Left ventricle myocardium superior (tissue), 1 donor: ENCODE results near the gene PRAMEF5. TPM values are rescaled to one million over a fixed set of nuclear protein-coding genes. Genes with fewer than 3 reads are reported as not detected.
"Not testable (repeated sequence)": the region's sequence is repeated elsewhere in the genome, so short reads cannot be mapped to it uniquely, and the experiment has no call there.

Source experiments
- ATAC-seq: fragments of 200-7000 bp; cut with Tn5 transposase; one replicate; pipeline ENCODE4 v1.9.1; 2020; ENCODE audit warnings: mild to moderate bottlenecking, moderate library complexity
- DNase-seq: peaks from one replicate; pipeline ENCODE4 v3.0.0-alpha.2; 2020
- intact Hi-C: fragments of 100-400 bp; cut with micrococcal nuclease; formaldehyde crosslinking; loops from one replicate; pipeline ENCODE4 v1.11.0; 2022
- total RNA-seq: library from RNA; stranded (reverse); fragmentation: NEBNext Ultra II Directional; extraction: Animal tissue kit (Norgen Biotek cat#: 25700); gene quantifications from one replicate; pipeline ENCODE4 v1.2.1, GENCODE V29; 2021
- donor health status: DM: no; HTN: yes; CAD: no; lungs with severe emphysema.

The PRAMEF5 gene
- total RNA-seq, 1 donor from 2014 or later, result not detected

DNA sequence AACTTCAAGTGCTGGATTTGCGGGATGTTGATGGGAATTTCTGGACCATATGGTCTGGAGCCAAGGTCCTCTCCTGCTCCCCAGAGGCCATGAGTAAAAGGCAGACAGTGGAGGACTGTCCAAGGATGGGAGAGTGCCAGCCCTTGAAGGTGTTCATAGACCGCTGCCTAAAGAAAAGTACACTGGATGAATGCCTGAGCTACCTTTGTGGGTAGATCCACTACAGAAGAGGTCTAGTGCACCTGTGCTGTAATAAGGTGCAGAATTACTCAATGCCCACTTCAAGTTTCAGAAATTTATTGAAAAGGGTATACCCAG, 7.5 kb upstream of the PRAMEF5 start:
- intact Hi-C loops, DNase-seq, ATAC-seq: not testable (repeated sequence)

DNA sequence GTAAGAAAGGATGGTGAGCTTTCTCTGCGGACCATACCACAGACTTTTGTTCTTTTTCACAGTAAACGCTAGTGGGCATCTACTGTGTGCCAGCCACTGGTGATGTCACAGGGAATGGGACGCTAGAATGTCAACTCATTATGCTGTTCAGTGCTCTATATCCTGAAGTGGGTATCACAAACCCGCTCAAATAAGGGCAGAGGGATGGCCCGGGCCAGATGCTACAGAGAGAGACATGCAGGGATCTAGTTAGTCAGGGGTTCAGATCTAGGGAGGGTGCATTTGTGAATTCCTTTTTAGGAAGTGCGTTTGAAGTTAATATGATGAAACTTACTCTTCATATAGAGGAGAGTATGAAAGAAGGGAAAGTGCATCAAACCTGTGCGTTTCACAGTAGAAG, 6.9 kb upstream of the PRAMEF5 start:
- intact Hi-C loops, DNase-seq, ATAC-seq: not testable (repeated sequence)

DNA sequence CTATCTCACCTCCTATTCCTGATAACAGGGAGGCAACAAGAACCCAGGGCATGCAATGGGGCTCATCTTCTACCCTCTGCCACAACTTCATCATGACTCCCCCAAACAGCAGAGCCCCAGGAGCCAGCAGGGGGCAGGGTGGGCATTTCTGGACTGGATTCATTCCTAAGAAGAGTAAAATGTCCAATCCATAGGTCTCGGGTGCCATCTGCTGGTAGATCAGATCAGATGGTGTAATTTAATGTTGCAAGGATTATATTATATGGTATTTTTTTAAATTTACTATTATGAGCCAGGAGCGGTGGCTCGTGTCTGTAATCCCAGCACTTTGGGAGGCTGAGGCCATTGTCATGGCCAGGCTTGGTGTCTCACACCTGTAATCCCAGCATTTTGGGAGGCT, 11.1 kb downstream of the PRAMEF5 start:
- ATAC-seq, DNase-seq, intact Hi-C loops: not testable (repeated sequence)

DNA sequence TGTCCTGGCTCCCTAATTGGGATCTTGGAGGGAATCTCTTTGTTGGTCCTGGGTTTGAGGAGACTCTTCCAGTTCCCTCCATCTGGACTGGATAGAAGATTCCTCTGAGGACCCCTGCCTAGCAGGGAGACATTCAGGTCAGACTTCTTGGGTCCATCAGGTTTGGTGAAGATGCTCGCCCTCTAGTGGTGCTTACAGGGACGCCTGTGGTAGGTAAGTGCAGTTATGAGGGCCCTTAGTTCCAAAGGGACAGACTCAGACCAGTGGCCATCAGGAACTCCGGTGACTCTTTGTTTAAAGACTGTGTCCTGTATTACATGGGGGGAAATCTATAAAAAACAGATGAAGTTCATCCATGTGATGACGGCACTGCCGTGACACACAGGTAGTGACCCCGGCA, 23.0 kb downstream of the PRAMEF5 start:
- ATAC-seq, intact Hi-C loops, DNase-seq: not testable (repeated sequence)

DNA sequence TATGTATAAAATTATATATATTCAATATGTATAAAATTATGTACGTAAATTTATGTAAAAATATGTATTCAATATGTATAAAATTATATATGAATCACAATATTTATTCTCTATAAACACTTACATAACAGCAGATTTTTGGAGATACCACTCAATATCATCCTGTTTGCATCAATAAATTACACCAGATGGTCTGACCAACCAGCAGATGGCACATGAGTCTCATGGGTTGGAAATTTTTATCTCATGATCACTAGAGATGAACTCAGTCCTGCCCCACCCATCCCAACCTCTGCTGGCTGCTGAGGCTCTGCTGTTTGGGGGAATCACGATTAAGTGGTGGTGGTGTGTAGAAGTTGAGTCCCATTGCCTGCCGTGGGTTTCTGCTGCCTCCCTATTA, 25.6 kb downstream of the PRAMEF5 start:
- DNase-seq, intact Hi-C loops, ATAC-seq: not testable (repeated sequence)

DNA sequence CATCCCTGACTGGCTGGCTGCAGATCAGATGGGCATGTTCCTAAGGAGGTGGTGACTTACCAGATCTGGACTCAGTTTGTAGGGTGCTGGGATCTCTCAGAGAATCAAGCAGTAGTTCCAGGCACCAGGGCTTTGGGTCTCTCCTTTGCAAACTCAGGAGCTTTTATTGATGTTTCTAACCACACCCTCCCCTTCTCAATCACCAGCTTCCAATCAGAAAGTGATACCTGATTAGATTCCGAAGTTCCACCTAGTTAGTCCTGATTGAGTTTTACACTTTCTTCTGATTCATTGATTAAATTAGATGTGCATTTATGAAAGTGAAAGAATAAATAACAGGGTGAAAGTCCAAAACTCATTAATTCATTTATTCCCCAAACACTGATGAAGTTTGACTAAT, 31.0 kb downstream of the PRAMEF5 start, which contains the start of gene PRAMEF8:
Gene PRAMEF8 (minus strand): TSS at position 101 of the 400 bp plus-strand sequence. CDS start 1,046 bp downstream, outside the sequence.
- ATAC-seq, DNase-seq, intact Hi-C loops: not testable (repeated sequence)

DNA sequence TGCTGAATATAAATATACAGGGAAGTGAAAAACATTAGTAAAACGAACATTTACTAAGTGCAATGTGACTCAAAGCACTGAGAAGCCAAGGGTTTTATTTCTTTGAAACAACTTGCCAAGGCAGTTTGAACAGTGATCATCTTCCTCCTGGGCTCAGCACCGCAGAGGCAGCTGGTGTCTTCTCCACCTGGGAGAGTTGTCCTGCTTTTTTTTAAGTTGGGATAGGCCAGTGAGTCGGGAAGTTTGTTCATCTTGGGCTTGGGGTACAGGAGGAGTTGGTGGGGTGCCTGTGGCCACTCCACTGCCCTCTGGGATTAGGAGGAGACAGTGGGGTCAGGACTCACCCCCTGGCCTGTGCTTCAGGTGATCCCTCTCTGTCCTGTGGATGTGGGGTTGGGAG, 35.0 kb downstream of the PRAMEF5 start:
- DNase-seq, ATAC-seq, intact Hi-C loops: not testable (repeated sequence)

DNA sequence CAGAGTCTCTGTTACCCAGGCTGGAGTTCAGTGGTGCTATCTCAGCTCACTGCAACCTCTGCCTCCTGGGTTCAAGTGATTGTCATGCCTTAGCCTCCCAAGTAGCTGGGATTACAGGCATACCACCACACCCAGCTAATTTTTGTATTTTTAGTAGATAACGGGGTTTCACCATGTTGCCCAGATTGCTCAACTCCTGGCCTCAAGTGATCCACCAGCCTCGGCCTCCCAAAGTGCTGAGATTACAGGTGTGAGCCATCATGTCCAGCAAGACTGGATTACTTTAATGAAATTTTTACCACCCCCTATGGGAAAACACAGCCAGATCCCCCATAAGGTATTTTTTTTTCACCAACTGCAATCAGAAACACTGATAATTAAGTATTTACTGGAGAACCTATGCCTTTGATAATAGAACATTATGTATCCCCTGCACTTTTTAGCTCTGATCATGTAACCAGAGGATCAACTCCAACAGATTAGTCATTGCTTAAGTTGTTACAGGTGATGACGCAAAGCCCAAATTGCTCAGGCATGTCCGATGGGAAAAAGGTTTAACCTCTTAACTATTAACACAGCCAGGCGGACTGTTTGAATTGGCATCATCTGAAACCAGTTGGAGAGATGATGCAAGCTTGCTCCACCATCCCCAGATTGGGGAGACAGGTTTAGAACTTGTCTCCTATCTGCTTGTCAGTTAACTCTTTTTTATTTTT, 43.4 kb downstream of the PRAMEF5 start:
- ATAC-seq, DNase-seq, intact Hi-C loops: not testable (repeated sequence)

DNA sequence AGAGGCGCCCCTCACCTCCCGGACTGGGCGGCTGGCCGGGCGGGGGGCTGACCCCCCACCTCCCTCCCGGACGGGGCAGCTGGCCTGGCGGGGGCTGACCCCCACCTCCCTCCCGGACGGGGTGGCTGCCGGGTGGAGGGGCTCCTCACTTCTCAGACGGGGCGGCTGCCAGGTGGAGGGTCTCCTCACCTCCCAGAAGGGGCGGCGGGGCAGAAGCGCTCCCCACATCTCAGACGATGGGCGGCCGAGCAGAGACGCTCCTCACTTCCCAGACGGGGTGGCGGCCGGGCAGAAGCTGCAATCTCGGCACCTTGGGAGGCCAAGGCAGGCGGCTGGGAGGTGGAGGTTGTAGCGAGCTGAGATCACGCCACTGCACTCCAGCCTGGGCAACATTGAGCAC, 44.7 kb downstream of the PRAMEF5 start:
- intact Hi-C loops, ATAC-seq: not testable (repeated sequence)

DNA sequence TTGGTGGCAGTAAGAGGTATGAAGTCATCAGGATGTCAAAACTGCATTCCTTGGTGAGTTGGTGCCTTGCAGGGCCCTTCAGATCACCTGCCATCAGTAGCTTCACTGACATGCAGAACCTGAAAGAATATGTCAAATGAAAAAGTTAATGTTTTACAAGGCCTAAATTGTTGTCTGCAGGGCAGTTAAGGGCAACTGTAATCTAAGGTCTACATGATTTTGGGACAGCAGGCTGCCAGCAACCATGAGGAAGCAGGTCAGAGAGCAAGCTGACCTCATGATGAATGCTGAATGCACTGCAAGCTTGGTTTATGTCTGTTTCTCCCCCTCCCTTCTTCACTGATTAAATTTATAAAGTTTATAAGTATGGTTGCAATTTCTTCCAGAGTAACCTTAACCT, 48.2 kb downstream of the PRAMEF5 start:
- ATAC-seq, DNase-seq, intact Hi-C loops: not testable (repeated sequence)

More for the DNA sequence above, 44.7 kb downstream of the PRAMEF5 start:
- not testable (repeated sequence) for DNase-seq

DNA sequence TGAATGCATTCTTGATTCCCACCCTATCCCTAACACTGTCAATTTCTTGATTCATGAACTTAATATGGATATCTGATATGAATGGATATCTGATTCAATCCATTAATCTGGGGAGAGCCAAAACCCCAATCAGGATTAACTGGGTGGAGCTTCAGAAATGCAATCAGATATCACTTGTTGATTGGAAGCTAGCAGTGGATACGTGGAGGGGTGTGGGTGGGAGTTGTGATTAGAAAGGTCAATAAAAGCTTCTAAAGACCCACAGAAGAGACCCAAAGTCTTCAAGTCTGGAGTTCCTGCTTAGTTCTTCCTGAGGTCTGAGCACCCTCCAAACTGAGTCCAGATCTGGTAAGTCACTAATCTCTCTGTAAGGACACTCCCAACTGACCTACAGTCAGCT, 49.2 kb downstream of the PRAMEF5 start, which contains the start of gene PRAMEF33:
Gene PRAMEF33 (plus strand): TSS at position 301 of the 400 bp plus-strand sequence. CDS start 2,416 bp downstream, outside the sequence.
- intact Hi-C loops, DNase-seq, ATAC-seq: not testable (repeated sequence)

Other genes with a start within 250 kb of the PRAMEF5 start
- gene PRAMEF27, start 197.6 kb upstream of the PRAMEF5 start, total RNA-seq, result not detected
- not detected for gene HNRNPCL3, start 193.4 kb upstream of the PRAMEF5 start, total RNA-seq
- not detected for gene PRAMEF25, start 183.4 kb upstream of the PRAMEF5 start, total RNA-seq
- not detected for gene HNRNPCL2, start 137.3 kb upstream of the PRAMEF5 start, total RNA-seq
- not detected for gene PRAMEF26, start 98.2 kb upstream of the PRAMEF5 start, total RNA-seq
- gene HNRNPCL4, start 88.6 kb upstream of the PRAMEF5 start, total RNA-seq, result not detected
- not detected for gene PRAMEF9, start 82.3 kb upstream of the PRAMEF5 start, total RNA-seq
- not detected for gene PRAMEF13, start 52.8 kb upstream of the PRAMEF5 start, total RNA-seq
- not detected for gene PRAMEF18, start 28.0 kb upstream of the PRAMEF5 start, total RNA-seq
- gene PRAMEF8, start 30.9 kb downstream of the PRAMEF5 start, total RNA-seq, result not detected
- not detected for gene PRAMEF33, start 49.3 kb downstream of the PRAMEF5 start, total RNA-seq
- not detected for gene PRAMEF15, start 61.4 kb downstream of the PRAMEF5 start, total RNA-seq
- gene PRAMEF14, start 92.9 kb downstream of the PRAMEF5 start, total RNA-seq, result not detected
- gene PRAMEF19, start 117.7 kb downstream of the PRAMEF5 start, total RNA-seq, result not detected
- gene PRAMEF17, start 135.4 kb downstream of the PRAMEF5 start, total RNA-seq, result not detected
- not detected for gene PRAMEF20, start 156.3 kb downstream of the PRAMEF5 start, total RNA-seq